Smooth muscle cell (in vitro differentiated cells): ENCODE results near the gene VTCN1. TPM values are rescaled to one million over a fixed set of nuclear protein-coding genes. Genes with fewer than 3 reads are reported as not detected.
A peak's percentile ranks its signal among the peaks of the same experiment; 100 is the strongest.

Experiments used
- DNase-seq: peaks from one replicate; lab custom pipeline; 2025; ENCODE audit not compliant: unreplicated experiment; lab: John Stamatoyannopoulos, UW
- H2AFZ ChIP-seq: fragments of 200-600 bp; sonication (generic); 2 replicates; pipeline ENCODE4 v1.6.0; 2016; ENCODE audit warnings: antibody characterized with exemption, low read depth, mild to moderate bottlenecking
- H3F3A ChIP-seq: fragments of 200-600 bp; sonication (generic); 2 replicates; pipeline ENCODE4 v1.6.0; 2017; ENCODE audit warnings: antibody characterized with exemption, low read depth
- H3K27ac ChIP-seq: fragments of 200-600 bp; sonication (generic); 2 replicates; pipeline ENCODE4 v1.5.1; 2016; ENCODE audit warnings: low read depth, mild to moderate bottlenecking
- H3K27me3 ChIP-seq: fragments of 200-600 bp; sonication (generic); 2 replicates; pipeline ENCODE4 v1.6.1; 2016; ENCODE audit warnings: low read depth, mild to moderate bottlenecking
- H3K36me3 ChIP-seq: fragments of 200-600 bp; sonication (generic); 2 replicates; pipeline ENCODE4 v1.5.1; 2016; ENCODE audit warnings: low read depth
- H3K4me1 ChIP-seq: fragments of 200-600 bp; sonication (generic); 2 replicates; pipeline ENCODE4 v1.5.1; 2016; ENCODE audit warnings: low read depth
- H3K4me2 ChIP-seq: fragments of 200-600 bp; sonication (generic); 2 replicates; pipeline ENCODE4 v1.6.0; 2016; ENCODE audit warnings: mild to moderate bottlenecking
- H3K4me3 ChIP-seq: fragments of 200-600 bp; sonication (generic); 2 replicates; pipeline ENCODE4 v1.5.1; 2016; ENCODE audit warnings: mild to moderate bottlenecking
- H3K79me2 ChIP-seq: fragments of 200-600 bp; sonication (generic); 2 replicates; pipeline ENCODE4 v1.6.0; 2016; ENCODE audit warnings: low read depth, mild to moderate bottlenecking
- H3K9ac ChIP-seq: fragments of 200-600 bp; sonication (generic); 2 replicates; pipeline ENCODE4 v1.6.0; 2016; ENCODE audit warnings: low read depth
- H3K9me3 ChIP-seq: fragments of 200-600 bp; sonication (generic); replicated peaks from 2 replicates; pipeline ENCODE4 v1.5.1; 2016; ENCODE audit warnings: low read depth
- H4K20me1 ChIP-seq: fragments of 200-600 bp; sonication (generic); 2 replicates; pipeline ENCODE4 v1.6.0; 2016; ENCODE audit warnings: low read depth
- CTCF ChIP-seq: fragments of 200-600 bp; sonication (generic); IDR thresholded peaks from 2 replicates; pipeline ENCODE4 v1.5.1; 2017; ENCODE audit warnings: borderline replicate concordance, mild to moderate bottlenecking, antibody characterized with exemption; ENCODE audit not compliant: insufficient read depth, poor library complexity, severe bottlenecking
- WGBS: methylation state at CpG from one replicate; pipeline ENCODE4 v1.1.7; 2016; ENCODE audit warnings: low lambda C conversion rate; 5-methylcytosine and 5-hydroxymethylcytosine counted together
- polyA plus RNA-seq: library from polyadenylated mRNA; unstranded; fragments of >200 nt; fragmentation: Nextera tagmentation; extraction: Ambion mirVana; gene quantifications from 2 replicates; pipeline ENCODE4 v1.2.1, GENCODE V29; 2016
- total RNA-seq: library from RNA; depleted of rRNA; stranded (reverse); fragments of >200 nt; gene quantifications from 2 replicates; pipeline ENCODE4 v1.2.3, GENCODE V29; 2014

VTCN1 gene
- total and polyA plus RNA-seq, 2 experiments from 2014 or later, result 7.1 to 33.0 TPM

- no peak for TF ChIP-seq CTCF
- Histone ChIP-seq H3K4me2 (no peak overlapping the region), H3K79me2 (no peaks in the 10 kb centered on the region), H3K9me3 (no peaks in the 10 kb centered on the region), H3K36me3 (no peaks in the 10 kb centered on the region), H3K4me1 (peaks cover 13% of the 10 kb centered on the region), H3F3A (peaks cover 6% of the 10 kb centered on the region), H3K9ac (no peak overlapping the region), H2AFZ (no peak overlapping the region), H3K4me3 (no peak overlapping the region), H3K27me3 (no peaks in the 10 kb centered on the region), H3K27ac (peak overlapping the region; percentile 72), H4K20me1 (no peaks in the 10 kb centered on the region)
- no peak for DNase-seq
- 52% methylated on average over 5 of the region's 5 CpGs for WGBS
Measured at GRCh38 chr1:117181630-117182041, 29.1 kb downstream of the VTCN1 start.

GRCh38 chr1:117180147-117180967, 30.4 kb downstream of the VTCN1 start:
- no peak for TF ChIP-seq CTCF
- peaks cover 13% of the 10 kb centered on the region for H3K4me1 ChIP-seq
- no peaks in the 10 kb centered on the region for H4K20me1 ChIP-seq
- H3K4me3 ChIP-seq, result no peak overlapping the region
- H3K4me2 ChIP-seq, result no peak overlapping the region
- H3K27ac ChIP-seq, result no peak overlapping the region
- H3K27me3 ChIP-seq, result no peaks in the 10 kb centered on the region
- H3K79me2 ChIP-seq, result no peaks in the 10 kb centered on the region
- peaks cover 6% of the 10 kb centered on the region for H3F3A ChIP-seq
- 92% methylated on average over 5 of the region's 5 CpGs for WGBS
- DNase-seq, result no peak
- no peaks in the 10 kb centered on the region for H3K36me3 ChIP-seq
- no peak overlapping the region for H3K9ac ChIP-seq
- H2AFZ ChIP-seq, result no peak overlapping the region
- H3K9me3 ChIP-seq, result no peaks in the 10 kb centered on the region

- TF ChIP-seq CTCF, result no peak
- H2AFZ ChIP-seq, result no peak overlapping the region
- H3K9ac ChIP-seq, result no peak overlapping the region
- DNase-seq, result no peak
- no peak overlapping the region for H3K4me2 ChIP-seq
- H3K27ac ChIP-seq, result no peak overlapping the region
- H3F3A ChIP-seq, result peaks cover 6% of the 10 kb centered on the region
- no peaks in the 10 kb centered on the region for H3K79me2 ChIP-seq
- WGBS, result 42% methylated on average over 5 of the region's 5 CpGs
- H3K4me3 ChIP-seq, result no peak overlapping the region
- no peaks in the 10 kb centered on the region for H3K9me3 ChIP-seq
- H3K27me3 ChIP-seq, result no peaks in the 10 kb centered on the region
- H3K36me3 ChIP-seq, result no peaks in the 10 kb centered on the region
- no peaks in the 10 kb centered on the region for H4K20me1 ChIP-seq
- peaks cover 13% of the 10 kb centered on the region for H3K4me1 ChIP-seq
Measured at GRCh38 chr1:117179471-117179870, 31.3 kb downstream of the VTCN1 start.

GRCh38 chr1:117178756-117179155, 32.0 kb downstream of the VTCN1 start:
- Histone ChIP-seq H3K79me2 (no peaks in the 10 kb centered on the region), H3K4me1 (peaks cover 13% of the 10 kb centered on the region), H3K36me3 (no peaks in the 10 kb centered on the region), H3K9me3 (no peaks in the 10 kb centered on the region), H3K4me3 (no peak overlapping the region), H3K27me3 (no peaks in the 10 kb centered on the region), H3K4me2 (no peak overlapping the region), H3K9ac (no peak overlapping the region), H4K20me1 (no peaks in the 10 kb centered on the region), H2AFZ (no peak overlapping the region), H3F3A (peaks cover 6% of the 10 kb centered on the region), H3K27ac (no peak overlapping the region)
- DNase-seq, result no peak
- WGBS, result 51% methylated on average over 5 of the region's 5 CpGs
- TF ChIP-seq CTCF, result no peak
